NCI-H2171 (cell line): Measurements from ENCODE around the gene UBL3.

Experiments used
- DNase-seq: peaks from one replicate; lab custom pipeline; 2025; lab: John Stamatoyannopoulos, UW

Gene UBL3, protein sequence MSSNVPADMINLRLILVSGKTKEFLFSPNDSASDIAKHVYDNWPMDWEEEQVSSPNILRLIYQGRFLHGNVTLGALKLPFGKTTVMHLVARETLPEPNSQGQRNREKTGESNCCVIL

DNA sequence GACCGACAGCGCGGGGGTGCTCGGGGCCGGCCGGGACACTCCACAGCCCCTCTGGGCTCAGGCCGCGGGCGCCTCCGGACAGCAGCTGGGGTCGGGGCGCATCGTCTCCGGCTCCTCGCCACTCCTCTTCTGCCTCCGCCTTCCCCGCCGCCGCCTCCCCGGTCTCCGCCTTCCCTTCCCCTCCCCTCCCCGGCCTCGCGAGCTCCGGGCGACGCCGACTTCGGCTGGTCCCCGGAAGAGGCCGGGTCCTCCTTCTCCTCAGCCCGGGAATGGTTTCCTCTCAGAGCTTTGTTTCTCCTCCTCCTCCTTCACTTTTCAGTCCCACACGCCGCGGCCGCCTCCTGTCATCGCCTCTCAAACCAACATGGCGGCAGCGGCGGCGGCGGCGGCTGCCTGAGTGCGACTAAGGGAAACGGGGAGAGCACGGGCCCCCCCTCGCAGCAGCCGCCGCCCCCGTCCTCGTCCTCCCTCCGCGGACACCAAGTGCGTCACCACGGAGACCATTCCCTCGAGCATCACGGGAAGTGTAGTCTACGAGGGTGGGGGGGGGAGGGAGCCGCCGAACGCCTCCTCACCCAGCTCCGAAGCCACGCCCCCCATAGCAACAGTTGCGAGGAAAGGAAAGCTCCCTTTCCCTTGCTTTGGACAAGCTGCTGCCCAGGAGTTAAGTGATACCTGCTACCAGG, at the start of gene UBL3:
Gene UBL3 (minus strand): TSS at position 405 of the 686 bp plus-strand sequence. CDS start 1,079 bp downstream, outside the sequence.
- DNase-seq = peak; percentile 77

GRCh38 chr13:29897102-29897501, 46.7 kb upstream of the UBL3 start:
- DNase-seq = no peak

GRCh38 chr13:29893438-29893837, 43.0 kb upstream of the UBL3 start:
- no peak for DNase-seq

DNA sequence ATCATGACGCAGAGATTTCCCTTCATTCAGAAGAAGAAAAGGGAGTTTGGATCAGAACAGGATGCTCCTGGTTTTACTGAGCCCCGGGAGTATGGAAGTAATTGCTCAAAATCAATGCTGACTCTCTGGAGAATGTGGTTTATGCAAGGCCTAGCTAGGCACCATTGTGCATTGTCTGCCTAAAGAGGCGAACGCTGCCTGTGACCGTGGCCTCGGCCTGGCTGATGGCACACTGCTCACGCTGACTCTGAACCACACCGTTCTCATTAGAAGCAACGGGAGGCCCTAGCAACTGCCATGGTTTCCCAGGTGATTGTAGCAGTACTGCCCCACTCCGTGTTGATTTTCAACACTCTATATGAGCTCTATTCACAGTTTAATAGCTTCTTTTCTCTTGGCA, 41.7 kb upstream of the UBL3 start:
- DNase-seq = no peak

DNA sequence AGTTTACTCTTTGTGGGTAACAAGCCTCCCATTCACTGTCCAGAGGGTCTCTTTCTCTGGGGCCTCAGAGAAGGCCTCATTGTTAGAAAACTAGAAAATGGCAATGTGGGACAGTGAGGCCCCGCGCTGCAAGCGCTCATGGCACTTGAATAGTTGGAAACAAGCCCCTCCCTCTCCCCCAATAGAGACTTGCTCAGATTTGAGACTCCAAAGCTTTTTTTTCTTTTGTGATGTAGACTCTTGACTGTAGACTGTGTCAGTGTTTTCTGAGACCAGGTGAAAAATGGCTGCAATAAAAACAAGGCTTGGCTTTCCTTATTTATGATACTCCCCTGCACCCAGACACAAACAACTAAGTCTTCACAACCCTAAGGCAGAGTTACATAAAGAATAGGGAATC, 38.7 kb upstream of the UBL3 start:
- no peak for DNase-seq

- no peak for DNase-seq
Observed at GRCh38 chr13:29888306-29888705, 37.9 kb upstream of the UBL3 start.

DNA sequence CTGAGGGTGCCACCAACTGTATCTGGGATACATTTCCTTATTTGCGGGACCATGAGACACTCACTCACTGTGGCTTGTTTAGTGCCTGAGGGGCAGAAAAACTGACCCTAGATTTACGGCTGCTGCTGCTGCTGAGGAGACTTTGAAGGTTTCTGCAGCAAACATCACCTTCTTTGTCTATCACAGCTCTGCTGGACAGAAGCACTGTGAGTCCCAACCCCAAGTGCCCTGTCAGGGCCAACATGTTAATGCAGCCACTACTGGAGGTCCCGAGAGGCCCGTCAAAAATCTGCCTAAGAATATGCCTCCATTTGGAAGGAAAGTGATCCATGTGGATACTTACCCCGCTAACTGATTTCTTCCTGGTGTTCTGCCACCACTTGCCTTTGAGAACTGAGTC, 37.3 kb upstream of the UBL3 start:
- DNase-seq = no peak

DNA sequence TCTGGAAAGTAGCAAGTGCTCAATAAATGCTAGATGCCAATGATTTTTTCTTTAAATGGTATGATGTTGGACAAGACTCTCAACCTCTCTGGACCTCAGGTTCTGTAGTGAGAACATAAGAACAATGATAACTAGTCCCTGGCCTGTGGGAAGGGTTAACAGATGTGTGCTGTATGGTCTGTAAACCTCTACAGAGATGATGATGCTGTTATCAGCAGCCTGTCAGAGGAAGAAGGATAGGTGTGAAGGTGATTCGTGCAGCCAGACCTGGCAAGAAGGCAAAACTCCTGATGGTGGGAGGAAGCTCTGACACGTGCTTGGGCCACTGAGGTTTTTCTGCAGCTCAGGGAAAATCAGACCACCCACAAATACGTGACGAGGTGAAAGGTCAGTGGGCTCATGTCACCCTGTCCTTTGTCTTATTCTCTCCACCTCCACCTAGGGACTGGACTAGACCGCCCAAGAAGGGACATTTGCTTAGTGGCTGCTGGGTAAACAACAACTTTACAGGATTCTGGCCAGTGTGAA, 36.7 kb upstream of the UBL3 start:
- DNase-seq = no peak

DNA sequence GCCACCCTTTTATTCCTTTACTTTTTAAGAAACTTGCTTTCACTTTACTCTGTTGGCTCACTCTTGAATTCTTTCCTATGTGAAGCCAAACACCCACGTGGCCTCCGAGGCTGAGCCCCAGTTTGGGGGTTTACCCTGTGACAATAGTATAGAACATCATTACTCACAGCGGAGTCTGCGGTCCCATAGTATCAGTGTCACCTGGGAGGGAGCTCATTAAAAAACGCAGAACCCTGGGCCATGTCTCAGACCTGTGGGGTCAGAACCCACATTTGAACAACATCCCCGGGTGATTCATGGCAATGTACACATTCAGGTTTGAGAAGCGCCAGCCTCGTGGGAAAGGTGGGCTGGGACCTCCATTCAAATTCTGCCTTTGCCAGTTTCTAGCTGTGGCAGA, 36.0 kb upstream of the UBL3 start:
- no peak for DNase-seq

DNA sequence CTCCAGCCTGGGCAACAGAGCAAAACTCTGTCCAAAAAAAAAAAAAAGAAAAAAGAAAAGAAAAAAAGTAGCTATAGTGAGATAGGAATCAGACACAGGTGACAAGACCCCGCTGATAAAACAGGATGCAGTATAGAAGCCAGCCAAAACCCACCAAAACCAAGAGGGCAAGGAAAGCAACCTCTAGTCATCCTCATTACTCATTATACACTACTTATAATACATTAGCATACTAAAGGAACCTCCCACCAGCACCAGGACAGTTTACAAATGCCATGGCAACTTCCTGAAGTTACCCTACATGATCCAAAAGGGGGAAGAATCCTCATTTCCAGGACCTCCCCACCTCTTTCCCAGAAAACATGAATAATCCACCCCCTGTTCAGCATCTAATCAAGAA, 35.6 kb upstream of the UBL3 start:
- DNase-seq = no peak

GRCh38 chr13:29884671-29885430, 34.4 kb upstream of the UBL3 start:
- no peak for DNase-seq

DNA sequence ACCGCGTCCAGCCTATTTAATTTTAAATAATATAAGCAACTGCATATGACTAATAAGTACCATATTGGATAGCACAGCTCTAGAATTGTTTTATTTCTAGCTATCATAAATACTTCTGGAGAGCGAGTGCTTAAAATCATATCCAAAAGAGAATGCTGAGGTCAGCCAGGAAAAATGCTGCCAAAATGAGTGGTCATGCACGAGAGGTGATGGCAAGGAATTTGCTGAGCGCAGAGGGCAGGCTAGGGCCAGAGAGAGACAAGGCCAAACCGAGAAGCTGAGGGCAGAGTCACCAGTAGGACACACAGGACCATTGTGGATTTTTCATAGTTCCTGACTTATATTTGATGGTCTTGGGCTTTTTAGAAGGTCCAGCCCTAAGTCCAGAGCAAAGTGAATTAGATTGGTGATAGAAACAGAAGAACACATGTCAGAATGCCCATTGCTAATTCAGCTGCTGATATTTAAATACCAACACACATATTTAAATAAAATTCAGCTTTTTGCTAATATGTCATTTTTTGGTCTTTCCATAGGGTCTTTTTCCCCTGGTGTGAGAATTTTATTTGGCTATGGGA, 33.6 kb upstream of the UBL3 start:
- no peak for DNase-seq

- no peak for DNase-seq
Observed at GRCh38 chr13:29882076-29882475, 31.7 kb upstream of the UBL3 start.

GRCh38 chr13:29878101-29878500, 27.7 kb upstream of the UBL3 start:
- no peak for DNase-seq

- no peak for DNase-seq
Observed at GRCh38 chr13:29877456-29878078, 27.1 kb upstream of the UBL3 start.

GRCh38 chr13:29875646-29876045, 25.2 kb upstream of the UBL3 start:
- DNase-seq = no peak

- no peak for DNase-seq
Observed at GRCh38 chr13:29868581-29868980, 18.2 kb upstream of the UBL3 start.

- DNase-seq = no peak
Observed at GRCh38 chr13:29865934-29866333, 15.5 kb upstream of the UBL3 start.

GRCh38 chr13:29861694-29862110, 11.3 kb upstream of the UBL3 start:
- no peak for DNase-seq

DNA sequence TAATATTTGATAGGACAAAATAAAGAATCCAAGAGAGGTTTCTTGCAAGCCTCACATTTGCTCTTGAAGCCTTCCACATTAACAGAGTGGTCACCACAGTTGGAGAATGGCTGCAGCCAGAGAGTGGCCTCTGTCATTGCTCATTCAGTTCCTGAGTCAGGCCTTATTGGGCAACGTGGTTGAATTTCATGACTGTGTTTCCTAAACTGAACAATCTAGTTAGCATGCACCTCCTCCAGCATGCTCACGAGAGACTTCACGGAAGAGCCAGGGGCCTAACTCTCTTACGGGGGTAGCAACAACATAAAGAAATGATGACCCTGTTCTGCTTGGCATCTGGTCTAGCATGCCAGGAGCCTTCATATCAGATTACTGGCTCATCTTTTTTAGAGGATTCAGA, 9.6 kb upstream of the UBL3 start:
- DNase-seq = no peak

DNA sequence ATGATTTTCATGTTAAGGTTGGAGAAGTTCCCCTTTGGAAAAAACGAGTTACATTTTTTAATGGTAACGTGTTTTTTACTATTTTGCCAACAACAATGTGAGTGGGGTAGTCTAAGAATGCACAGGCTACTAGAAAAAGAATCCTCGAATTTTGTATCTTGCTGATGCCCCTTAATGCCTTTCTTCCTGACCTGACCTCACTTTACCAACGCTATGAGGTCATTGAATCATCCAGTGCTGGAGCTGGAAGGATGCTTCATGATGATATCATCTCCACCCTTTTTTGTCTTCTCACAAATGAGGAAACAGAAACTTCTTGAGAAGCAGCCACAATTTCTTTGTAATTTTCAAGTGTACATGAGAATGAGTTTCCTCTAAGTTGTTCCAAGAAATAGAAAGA, 8.2 kb upstream of the UBL3 start:
- DNase-seq = no peak

GRCh38 chr13:29858231-29858630, 7.8 kb upstream of the UBL3 start:
- no peak for DNase-seq
